NB4 (cell line): ENCODE measurements around the gene TREML1.
A peak's percentile ranks its signal among the peaks of the same experiment; 100 is the strongest.

Source experiments
- DNase-seq: peaks from one replicate; pipeline ENCODE4 v3.0.0; 2010; ENCODE audit warnings: low read depth
- H3K4me3 ChIP-seq: one replicate; pipeline ENCODE4 v1.5.1; 2011; ENCODE audit warnings: mild to moderate bottlenecking, low read depth, low read length, moderate library complexity
- CTCF ChIP-seq: IDR thresholded peaks from one replicate; pipeline ENCODE4 v1.5.1; 2012; ENCODE audit warnings: low read depth, low read length
- MAX ChIP-seq: IDR thresholded peaks from 2 replicates; pipeline ENCODE4 v1.6.1; 2011; ENCODE audit warnings: low read depth, low read length
- MYC ChIP-seq: IDR thresholded peaks from 2 replicates; pipeline ENCODE4 v1.6.1; 2011; ENCODE audit warnings: low read depth, low read length
- POLR2A ChIP-seq: IDR thresholded peaks from 2 replicates; pipeline ENCODE4 v1.6.1; 2011; ENCODE audit warnings: mild to moderate bottlenecking; ENCODE audit not compliant: insufficient read length; ENCODE audit errors: extremely low read depth

The TREML1 gene

GRCh38 chr6:41187924-41188886 is 34.1 kb upstream of the TREML1 start:
- no peak overlapping the region for H3K4me3 ChIP-seq
- no peak for DNase-seq
- no peak for TF ChIP-seq CTCF
- no peak for TF ChIP-seq MYC
- no peak for TF ChIP-seq MAX
- no peak for TF ChIP-seq POLR2A

GRCh38 chr6:41186031-41186562 is 31.9 kb upstream of the TREML1 start:
- no peak overlapping the region for H3K4me3 ChIP-seq
- DNase-seq: no peak
- TF ChIP-seq CTCF (no peak), MAX (no peak), POLR2A (no peak), MYC (no peak)

GRCh38 chr6:41184761-41185160 is 30.6 kb upstream of the TREML1 start:
- TF ChIP-seq CTCF: no peak
- no peak for TF ChIP-seq MYC
- no peak for TF ChIP-seq MAX
- no peak for TF ChIP-seq POLR2A
- DNase-seq: no peak
- H3K4me3 ChIP-seq: no peak overlapping the region

- TF ChIP-seq POLR2A (no peak), MAX (peak; percentile 87), MYC (no peak), CTCF (peak; percentile 73)
- H3K4me3 ChIP-seq: no peak overlapping the region
- peak; percentile 92 for DNase-seq
Observed at GRCh38 chr6:41182069-41183034, 28.2 kb upstream of the TREML1 start.

GRCh38 chr6:41181566-41181965 is 27.4 kb upstream of the TREML1 start:
- TF ChIP-seq CTCF: no peak
- DNase-seq: no peak
- H3K4me3 ChIP-seq: no peak overlapping the region
